HG02798 (cell line): ENCODE results near the gene HNRNPF.
A peak's percentile ranks its signal among the peaks of the same experiment; 100 is the strongest.
"Not testable (repeated sequence)": the region's sequence is repeated elsewhere in the genome, so short reads cannot be mapped to it uniquely, and the experiment has no call there.

Experiments used
- ATAC-seq: cut with Tn5 transposase; IDR thresholded peaks from one replicate; pipeline ENCODE4 v1.9.1; 2021; ENCODE audit warnings: mild to moderate bottlenecking; ENCODE audit not compliant: unreplicated experiment, poor library complexity

Gene HNRNPF

GRCh38 chr10:43354330-43354635 lies 54.7 kb downstream of the HNRNPF start:
- ATAC-seq: no peak

- ATAC-seq: no peak
Observed at GRCh38 chr10:43353495-43354329, 55.3 kb downstream of the HNRNPF start.

GRCh38 chr10:43352951-43353350 lies 56.0 kb downstream of the HNRNPF start:
- no peak for ATAC-seq

GRCh38 chr10:43351301-43351700 lies 57.7 kb downstream of the HNRNPF start:
- ATAC-seq: no peak

GRCh38 chr10:43350686-43351085 lies 58.3 kb downstream of the HNRNPF start:
- ATAC-seq: no peak

- ATAC-seq: no peak
Observed at GRCh38 chr10:43350156-43350555, 58.8 kb downstream of the HNRNPF start.

GRCh38 chr10:43348511-43349312 lies 60.3 kb downstream of the HNRNPF start:
- peak; percentile 99 for ATAC-seq

GRCh38 chr10:43347997-43348396 lies 61.0 kb downstream of the HNRNPF start:
- no peak for ATAC-seq

- no peak for ATAC-seq
Observed at GRCh38 chr10:43344051-43344450, 64.9 kb downstream of the HNRNPF start.

- ATAC-seq: no peak
Observed at GRCh38 chr10:43343126-43343525, 65.9 kb downstream of the HNRNPF start.

- no peak for ATAC-seq
Observed at GRCh38 chr10:43342279-43343125, 66.5 kb downstream of the HNRNPF start.

- ATAC-seq: no peak
Observed at GRCh38 chr10:43341450-43341849, 67.5 kb downstream of the HNRNPF start.

GRCh38 chr10:43340619-43341018 lies 68.4 kb downstream of the HNRNPF start:
- ATAC-seq: no peak

- ATAC-seq: no peak
Observed at GRCh38 chr10:43340101-43340500, 68.9 kb downstream of the HNRNPF start.

- ATAC-seq: no peak
Observed at GRCh38 chr10:43339136-43339535, 69.8 kb downstream of the HNRNPF start.

GRCh38 chr10:43338117-43338516 lies 70.9 kb downstream of the HNRNPF start:
- ATAC-seq: no peak

- not testable (repeated sequence) for ATAC-seq
Observed at GRCh38 chr10:43337536-43337935, 71.5 kb downstream of the HNRNPF start.

- ATAC-seq: no peak
Observed at GRCh38 chr10:43336641-43337318, 72.2 kb downstream of the HNRNPF start.

- no peak for ATAC-seq
Observed at GRCh38 chr10:43336061-43336460, 72.9 kb downstream of the HNRNPF start.
